ENCODE results near the gene NAT14.

- TF ChIP-seq POLR2AphosphoS5 (IDR thresholded peaks at IDR 0.05; ENCODE audit: low read depth, low read length) = no peak
- no peak for TF ChIP-seq CTCF (IDR thresholded peaks at IDR 0.05)
Measured at GRCh38 chr19:55437410-55437809, 47.6 kb upstream of the NAT14 start.

Measured in Panc1 (cell line).